ENCODE data around the gene B3GAT3.
A peak's percentile ranks its signal among the peaks of the same experiment; 100 is the strongest.
"Not testable (repeated sequence)": the region's sequence is repeated elsewhere in the genome, so short reads cannot be mapped to it uniquely, and the experiment has no call there.

Gene B3GAT3

GRCh38 chr11:62621567-62622470 lies at the start of gene B3GAT3:
TSS of gene B3GAT3 (minus strand) at chr11:62621986. CDS start at chr11:62621947, 39 bp downstream.
- peak; percentile 93 to 94 for DNase-seq (ENCODE audit: low read depth in 2 of 2)

GRCh38 chr11:62671236-62671607 lies 49.4 kb upstream of the B3GAT3 start:
- no peak for DNase-seq (ENCODE audit: low read depth in 2 of 2)

GRCh38 chr11:62669420-62670161 lies 47.8 kb upstream of the B3GAT3 start:
- no peak for DNase-seq (ENCODE audit: low read depth in 2 of 2)

GRCh38 chr11:62667460-62667859 lies 45.7 kb upstream of the B3GAT3 start:
- no peak for DNase-seq (ENCODE audit: low read depth in 2 of 2)

GRCh38 chr11:62666259-62666926 lies 44.6 kb upstream of the B3GAT3 start:
- DNase-seq (ENCODE audit: low read depth in 2 of 2) = no peak

GRCh38 chr11:62665599-62666258 lies 43.9 kb upstream of the B3GAT3 start:
- peak; percentile 32 to 40 for DNase-seq (ENCODE audit: low read depth in 2 of 2)

GRCh38 chr11:62665075-62665598 lies 43.4 kb upstream of the B3GAT3 start, which contains the start of the genes C11orf98 and CSKMT:
TSS of gene C11orf98 (minus strand) at chr11:62665210. CDS start at chr11:62665169, 41 bp downstream.
TSS of gene CSKMT (plus strand) at chr11:62665312. CDS start at chr11:62665880, 568 bp downstream.
- DNase-seq (ENCODE audit: low read depth in 2 of 2) = peak; percentile 94 to 95

- DNase-seq (ENCODE audit: low read depth in 2 of 2) = no peak
Observed at GRCh38 chr11:62664405-62665074, 42.8 kb upstream of the B3GAT3 start.

GRCh38 chr11:62656796-62657429 lies 35.1 kb upstream of the B3GAT3 start:
- DNase-seq (ENCODE audit: low read depth in 2 of 2) = no peak

- no peak for DNase-seq (ENCODE audit: low read depth in 2 of 2)
Observed at GRCh38 chr11:62654297-62654696, 32.5 kb upstream of the B3GAT3 start.

- no peak for DNase-seq (ENCODE audit: low read depth in 2 of 2)
Observed at GRCh38 chr11:62652161-62653006, 30.6 kb upstream of the B3GAT3 start.

- DNase-seq (ENCODE audit: low read depth in 2 of 2) = not testable (repeated sequence)
Observed at GRCh38 chr11:62650283-62650682, 28.5 kb upstream of the B3GAT3 start.

GRCh38 chr11:62649486-62649885 lies 27.7 kb upstream of the B3GAT3 start:
- no peak for DNase-seq (ENCODE audit: low read depth in 2 of 2)

GRCh38 chr11:62648967-62649364 lies 27.2 kb upstream of the B3GAT3 start:
- DNase-seq (ENCODE audit: low read depth in 2 of 2) = no peak

GRCh38 chr11:62648185-62648966 lies 26.6 kb upstream of the B3GAT3 start:
- DNase-seq (ENCODE audit: low read depth in 2 of 2) = no peak

GRCh38 chr11:62647609-62648005 lies 25.8 kb upstream of the B3GAT3 start:
- no peak for DNase-seq (ENCODE audit: low read depth in 2 of 2)

GRCh38 chr11:62646825-62647608 lies 25.2 kb upstream of the B3GAT3 start:
- DNase-seq (ENCODE audit: low read depth in 2 of 2) = no peak

Measured in stimulated activated CD8-positive, alpha-beta memory T cell treated with anti-CD3 and anti-CD28 coated beads, Interleukin-2, amount 100 ng/mL, for 1 hour (primary cell).